Measurements from ENCODE around the gene THAP3.
"Not testable (repeated sequence)": the region's sequence is repeated elsewhere in the genome, so short reads cannot be mapped to it uniquely, and the experiment has no call there.

The THAP3 gene

DNA sequence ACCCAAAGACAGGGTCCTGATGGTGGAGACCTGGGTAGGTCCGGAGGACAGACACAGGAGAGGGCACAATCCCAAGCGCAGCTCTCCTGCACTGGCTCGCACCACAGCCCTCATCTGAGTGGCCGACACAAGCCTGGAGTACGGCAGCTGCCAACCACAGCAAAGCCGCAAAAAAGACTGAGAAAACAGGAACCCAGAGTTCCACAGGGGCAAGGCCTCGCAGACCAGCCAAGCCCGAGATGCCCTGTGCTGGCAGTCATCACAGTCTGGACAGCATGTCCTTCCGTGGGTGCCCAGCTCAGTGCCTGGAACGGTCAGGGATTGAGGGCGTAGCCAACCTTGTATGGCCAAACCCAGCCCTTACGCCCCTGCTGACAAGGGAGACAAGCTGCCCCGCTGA lies 33.4 kb upstream of the THAP3 start:
- DNase-seq (ENCODE audit: low read depth in 2 of 2): no peak

DNA sequence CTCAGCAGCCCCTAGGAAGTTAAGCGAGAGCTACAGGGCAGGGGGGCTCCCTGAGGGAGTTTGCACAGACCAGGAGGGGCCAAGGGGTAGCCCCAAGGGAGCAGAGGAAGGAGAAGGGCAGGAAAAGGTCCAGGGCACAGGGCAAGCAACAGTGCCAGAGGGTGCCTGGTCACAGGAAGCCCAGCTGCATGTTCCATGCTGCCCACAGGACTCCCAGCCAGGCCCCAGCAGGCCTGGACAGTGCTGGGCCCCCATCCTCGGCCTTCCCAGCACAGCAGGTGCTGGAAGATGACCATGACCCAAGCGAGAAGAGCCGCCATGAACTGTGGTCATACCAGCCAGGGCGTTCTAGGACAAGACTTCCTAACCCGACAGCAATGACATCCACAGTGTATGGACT lies 33.0 kb upstream of the THAP3 start:
- no peak for DNase-seq (ENCODE audit: low read depth in 2 of 2)

DNA sequence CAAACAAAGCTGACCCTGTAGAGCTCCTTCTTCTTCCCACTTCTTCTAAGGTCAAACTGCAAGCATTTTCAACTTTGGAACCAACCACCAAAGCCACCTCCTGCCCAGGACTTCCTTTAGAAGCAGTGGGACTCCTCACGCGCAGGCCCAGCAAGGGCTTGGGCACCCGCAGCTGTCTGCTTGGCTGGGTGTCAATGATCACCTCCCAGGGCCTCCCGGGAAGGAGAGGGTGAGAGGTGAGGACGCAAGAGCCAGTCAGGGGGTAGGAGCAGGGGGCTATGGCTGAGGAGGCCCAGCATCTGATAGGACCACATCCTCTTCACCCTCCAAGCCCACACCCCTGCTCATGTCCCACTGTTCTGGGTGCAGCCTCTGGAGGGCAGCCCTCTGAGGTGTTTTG lies 32.2 kb upstream of the THAP3 start:
- no peak for DNase-seq (ENCODE audit: low read depth in 2 of 2)

DNA sequence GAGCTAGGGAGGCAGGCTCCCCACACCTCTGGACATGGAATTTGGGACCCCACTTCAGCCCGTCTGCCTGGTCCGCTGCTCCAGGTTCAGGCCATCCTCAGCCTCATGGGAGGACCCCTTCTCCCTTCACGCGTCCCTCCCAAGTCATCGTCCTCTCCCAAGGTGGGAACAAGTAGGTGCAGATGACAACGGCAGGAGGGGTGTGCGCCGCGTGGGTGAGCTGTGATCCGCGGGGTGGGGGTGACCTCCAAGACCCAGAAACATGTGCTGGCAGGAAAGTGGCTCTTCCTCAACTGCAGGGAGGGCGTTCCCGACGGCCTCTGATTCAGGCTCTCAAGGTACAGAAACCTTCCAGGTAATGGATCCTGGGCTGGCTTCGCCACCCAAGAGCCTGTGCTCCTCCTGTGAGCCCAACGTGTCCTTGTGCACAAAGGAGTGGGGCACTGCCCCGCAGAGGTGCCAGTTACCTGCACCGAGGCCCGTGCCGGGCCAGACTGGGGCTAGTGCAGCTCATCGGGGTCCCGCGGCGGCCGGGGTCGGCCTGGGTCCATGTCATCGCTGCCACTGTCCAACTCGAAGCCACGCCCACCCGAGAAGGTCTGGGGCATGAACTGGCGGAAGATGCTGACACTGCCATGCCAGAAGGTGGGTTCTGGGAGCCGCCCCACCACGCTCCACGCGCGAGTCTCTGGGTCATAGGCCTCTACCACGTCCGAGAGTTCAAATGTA lies 31.6 kb upstream of the THAP3 start:
- DNase-seq (ENCODE audit: low read depth in 2 of 2): no peak

DNA sequence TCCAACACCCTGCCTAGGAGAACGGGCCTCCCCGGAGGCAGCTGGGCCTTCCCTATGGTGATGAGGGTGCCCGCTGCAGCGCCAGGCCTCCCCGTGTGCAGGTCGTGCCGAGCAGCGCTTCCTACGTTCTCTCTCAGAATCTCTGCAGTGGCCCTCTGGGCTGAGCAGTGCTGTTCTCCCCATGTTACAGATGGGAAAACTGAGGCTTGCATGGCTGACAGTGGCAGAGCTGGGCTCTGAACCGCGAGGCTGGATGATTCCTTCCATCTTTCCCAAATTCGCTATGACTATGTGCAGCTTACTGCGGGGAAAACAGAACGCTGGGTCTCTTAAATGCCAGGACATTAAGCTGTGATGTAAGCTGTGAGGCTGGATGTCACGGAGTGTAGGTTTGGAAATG lies 30.9 kb upstream of the THAP3 start:
- no peak for DNase-seq (ENCODE audit: low read depth in 2 of 2)

DNA sequence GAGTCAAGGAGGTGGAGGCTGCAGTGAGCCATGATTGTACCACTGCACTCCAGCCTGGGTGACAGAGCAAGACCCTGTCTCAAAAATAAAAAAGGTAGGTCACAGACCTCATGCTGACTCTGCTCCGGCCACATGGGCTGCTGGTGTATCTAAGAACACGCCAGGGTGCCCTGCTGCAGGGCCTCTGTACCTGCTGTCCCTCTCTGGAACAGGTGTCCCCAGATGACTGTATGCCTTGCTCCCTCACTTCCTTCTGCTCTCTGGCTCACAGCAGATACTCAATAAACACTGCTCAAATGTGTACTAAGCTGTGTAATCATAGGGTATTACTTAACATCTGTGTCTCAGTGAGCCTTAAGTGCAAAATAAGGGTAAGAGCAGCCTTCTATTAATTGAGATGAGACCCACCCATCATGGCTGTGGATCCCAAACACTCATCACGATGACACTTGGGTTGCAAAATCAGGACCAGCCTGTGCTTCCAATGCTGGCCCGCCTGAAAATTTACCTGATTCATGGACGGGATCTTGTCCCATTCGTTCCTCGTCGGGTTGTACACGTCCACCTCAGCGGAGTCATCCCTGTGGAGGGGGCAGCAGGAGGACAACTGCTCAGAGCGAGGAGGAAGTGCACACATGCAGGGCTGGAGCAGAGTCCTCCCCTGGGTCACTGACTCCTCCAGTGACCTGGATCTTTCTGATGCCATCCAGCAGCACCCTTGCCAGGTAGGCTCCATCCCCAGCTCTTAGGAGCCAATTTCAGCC lies 29.5 kb upstream of the THAP3 start:
- DNase-seq (ENCODE audit: low read depth in 2 of 2): no peak

DNA sequence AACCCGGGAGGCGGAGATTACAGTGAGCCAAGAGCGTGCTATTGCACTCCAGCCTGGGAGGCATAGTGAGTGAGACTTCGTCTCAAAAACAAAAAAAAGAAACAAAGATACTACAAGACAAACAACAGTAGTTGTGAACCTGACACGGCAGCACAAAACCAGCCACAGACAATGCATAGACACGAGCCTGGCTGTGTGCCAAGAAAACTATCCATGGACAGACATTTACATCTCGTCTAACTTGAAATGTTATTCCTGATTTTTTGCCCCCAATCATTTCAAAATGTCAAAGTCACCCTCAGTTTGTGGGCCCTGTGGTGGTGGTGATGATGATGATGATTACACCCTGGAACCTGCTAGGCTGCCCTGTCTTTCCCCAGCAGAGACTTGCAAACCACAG lies 28.3 kb upstream of the THAP3 start:
- DNase-seq (ENCODE audit: low read depth in 2 of 2): no peak

DNA sequence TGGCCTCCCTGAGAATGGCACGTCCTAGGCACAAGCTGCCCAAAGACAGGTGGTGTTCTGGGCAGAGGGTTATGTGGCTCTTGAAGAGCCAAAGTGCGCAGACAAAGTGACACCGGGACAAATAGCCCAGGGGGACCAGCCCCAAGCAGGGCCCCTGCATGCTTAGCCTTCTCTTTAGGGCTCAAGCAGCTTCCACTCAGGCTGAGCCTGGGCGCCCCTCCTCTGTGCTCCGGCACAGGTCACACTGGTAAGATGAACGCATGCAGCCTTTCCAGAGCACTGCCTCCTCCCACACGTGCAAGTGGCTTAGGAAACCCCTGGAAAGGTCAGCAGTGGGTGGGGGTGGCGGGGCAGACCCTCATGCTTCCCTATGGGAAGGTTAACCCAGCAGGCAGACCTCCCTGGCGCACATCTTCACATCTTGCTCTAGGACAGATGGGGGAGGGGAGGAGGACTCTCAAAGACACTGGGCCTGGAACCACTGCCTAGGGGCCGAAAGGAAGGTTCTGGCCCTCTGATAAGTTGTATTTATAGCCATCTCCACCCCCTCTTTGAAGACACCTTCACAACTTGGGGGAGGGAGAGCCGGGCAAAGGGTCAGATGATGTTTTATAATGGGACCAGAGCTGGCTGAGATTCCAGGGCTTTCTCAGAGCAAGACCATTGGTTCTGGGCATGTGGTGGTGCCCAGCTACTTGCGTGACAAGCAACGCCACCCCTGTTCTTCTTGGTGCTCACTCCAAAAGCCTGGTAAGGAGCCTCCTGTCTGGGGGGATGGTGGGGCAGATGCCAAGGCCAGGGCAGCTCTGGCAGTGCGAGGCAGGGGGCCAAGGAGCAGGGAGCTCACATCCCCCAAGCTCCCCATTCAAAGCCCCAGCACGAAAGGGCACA lies 27.5 kb upstream of the THAP3 start:
- DNase-seq (ENCODE audit: low read depth in 2 of 2): no peak

DNA sequence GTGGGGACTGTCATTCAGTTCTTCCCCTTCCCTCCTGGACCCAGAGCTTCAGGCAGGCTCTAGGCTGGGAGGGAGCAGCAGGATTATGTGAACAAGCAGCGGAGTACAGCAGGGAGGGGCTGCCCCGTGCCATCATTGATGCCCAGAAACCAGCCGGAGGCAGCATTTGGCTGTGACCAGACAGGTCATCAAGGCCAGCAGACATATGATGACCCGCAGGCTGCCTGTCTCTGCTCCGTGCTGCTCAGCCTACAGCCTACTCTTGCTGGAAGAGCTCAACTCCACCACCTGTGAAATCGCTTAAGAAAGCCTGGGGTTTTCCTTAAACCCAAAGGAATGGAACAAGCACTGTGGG lies 26.9 kb upstream of the THAP3 start:
- no peak for DNase-seq (ENCODE audit: low read depth in 2 of 2)

DNA sequence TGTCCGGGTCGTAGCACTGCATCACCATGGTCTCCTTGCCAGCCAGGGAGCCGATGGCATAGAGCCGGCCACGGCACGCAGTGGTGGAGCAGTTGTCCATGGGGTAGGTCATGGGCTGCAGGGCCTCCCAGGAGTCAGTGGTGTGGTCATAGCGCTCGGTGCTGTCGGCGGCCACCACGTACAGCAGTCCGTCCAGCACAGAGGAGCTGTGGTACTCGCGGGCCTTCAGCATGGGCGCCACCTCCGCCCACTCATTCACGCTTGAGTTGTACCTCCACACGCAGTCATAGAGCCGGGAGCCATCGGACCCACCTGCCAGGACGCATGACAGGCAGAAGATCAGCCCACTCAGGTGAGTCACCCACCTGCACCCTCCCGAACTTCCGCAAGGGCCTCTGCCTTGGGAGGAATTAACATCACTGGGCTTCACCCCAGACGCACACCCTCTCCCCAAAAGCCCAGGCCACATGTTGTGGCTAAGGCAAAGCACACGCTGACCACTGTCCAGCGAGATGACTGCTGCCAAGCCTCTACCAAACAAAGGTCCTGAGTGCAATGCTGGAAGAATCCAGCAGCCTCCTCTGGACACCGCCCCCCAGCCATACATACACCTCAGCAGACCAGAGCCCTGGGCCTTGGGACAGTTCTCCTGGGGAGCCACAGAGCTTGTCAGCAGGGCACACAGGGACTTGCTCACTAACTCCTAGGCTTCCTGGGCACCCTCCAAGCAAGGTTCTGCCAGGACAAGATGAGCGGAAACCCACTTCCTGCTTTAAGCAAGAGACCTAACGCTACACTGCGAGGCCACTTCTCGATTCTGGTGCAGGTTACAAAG lies 25.3 kb upstream of the THAP3 start:
- DNase-seq (ENCODE audit: low read depth in 2 of 2): peak; percentile 38 to 55

DNA sequence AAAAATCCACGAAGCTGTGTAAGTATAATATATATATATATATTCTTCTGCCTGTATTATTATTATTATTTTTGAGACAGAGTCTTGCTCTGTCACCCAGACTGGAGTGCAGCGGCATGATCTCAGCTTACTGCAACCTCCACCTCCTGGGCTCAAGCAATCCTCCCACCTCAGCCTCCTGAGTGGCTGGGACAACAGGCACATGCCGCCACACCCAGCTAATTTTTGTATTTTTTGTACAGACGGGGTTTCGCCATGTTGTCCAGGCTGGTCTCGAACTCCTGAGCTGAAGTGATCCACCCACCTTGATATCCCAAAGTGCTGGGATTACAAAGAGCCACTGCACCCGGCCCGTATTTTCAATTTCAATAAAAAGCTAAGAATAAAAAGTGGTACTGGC lies 24.7 kb upstream of the THAP3 start:
- DNase-seq (ENCODE audit: low read depth in 2 of 2): not testable (repeated sequence)

DNA sequence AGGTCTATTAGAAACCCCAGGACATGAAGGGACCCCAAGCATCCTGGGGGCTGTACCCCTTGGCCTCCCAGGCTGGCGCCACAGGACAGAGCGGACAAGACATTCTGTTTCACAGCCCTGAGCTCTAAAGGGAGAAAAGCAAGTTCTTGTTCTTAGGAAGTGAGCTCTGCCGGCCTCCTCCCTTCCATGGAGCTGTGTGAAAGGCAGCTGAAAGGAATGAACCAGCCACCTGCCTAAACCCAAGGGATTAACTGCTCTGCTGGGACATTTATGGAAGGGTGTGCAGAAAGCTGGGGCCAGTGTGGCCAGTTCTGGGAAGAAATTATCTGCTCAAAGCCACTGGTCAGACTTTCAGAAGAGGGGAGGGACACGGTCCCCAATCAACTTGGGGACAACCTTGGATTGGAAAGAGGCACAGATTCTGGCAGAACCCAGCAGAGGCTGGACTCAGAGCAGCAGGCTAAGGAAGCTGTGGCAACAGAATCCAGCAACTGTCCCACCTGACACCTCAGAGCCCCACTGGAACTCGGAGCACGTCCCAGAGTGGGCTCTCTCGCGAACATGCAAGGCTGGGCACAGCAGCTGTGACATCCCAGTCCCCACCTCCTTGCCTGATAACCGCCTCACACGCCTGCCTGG lies 24.1 kb upstream of the THAP3 start:
- DNase-seq (ENCODE audit: low read depth in 2 of 2): no peak

DNA sequence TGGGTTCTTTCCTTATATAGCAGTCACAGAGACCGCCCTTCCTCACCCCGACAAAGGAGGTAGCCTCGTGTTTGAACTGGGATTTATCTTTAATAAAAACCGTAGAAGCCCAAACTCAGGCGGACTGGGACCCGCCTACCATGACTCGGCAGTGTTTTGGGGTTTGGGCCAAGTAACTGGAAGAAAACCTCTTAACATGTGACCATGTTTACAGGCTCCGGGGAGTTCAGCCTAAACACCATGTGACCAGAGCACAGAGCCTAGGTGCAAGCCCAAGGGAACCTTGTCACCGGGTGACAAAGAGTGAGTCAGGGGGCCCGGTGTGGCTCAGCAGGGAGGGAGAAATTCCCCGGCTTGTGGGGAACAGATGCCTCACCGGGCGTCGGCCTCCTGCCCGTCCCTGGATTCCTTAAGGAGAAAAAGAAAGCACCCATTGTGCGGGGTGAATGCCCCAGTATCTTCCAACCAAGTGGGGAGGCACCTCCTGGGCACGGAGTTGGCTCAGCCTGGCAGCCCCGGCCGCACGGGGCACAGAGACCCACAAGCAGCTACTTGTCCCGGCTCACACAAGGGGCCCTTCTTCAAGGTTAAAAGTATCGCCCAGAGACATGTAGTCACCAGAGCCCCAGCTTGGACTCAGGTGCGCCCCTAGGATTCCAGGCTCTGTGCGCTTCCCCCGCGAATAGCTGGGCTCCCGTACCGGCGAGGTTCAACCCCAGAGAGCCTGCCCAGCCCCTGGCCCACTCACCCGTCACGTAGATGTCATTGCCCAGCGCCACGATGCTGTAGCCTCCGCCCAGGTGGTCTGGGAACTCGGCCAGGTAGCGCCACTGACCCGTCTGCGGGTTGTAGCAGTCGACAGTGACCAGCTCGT lies 23.4 kb upstream of the THAP3 start:
- peak; percentile 63 to 65 for DNase-seq (ENCODE audit: low read depth in 2 of 2)

DNA sequence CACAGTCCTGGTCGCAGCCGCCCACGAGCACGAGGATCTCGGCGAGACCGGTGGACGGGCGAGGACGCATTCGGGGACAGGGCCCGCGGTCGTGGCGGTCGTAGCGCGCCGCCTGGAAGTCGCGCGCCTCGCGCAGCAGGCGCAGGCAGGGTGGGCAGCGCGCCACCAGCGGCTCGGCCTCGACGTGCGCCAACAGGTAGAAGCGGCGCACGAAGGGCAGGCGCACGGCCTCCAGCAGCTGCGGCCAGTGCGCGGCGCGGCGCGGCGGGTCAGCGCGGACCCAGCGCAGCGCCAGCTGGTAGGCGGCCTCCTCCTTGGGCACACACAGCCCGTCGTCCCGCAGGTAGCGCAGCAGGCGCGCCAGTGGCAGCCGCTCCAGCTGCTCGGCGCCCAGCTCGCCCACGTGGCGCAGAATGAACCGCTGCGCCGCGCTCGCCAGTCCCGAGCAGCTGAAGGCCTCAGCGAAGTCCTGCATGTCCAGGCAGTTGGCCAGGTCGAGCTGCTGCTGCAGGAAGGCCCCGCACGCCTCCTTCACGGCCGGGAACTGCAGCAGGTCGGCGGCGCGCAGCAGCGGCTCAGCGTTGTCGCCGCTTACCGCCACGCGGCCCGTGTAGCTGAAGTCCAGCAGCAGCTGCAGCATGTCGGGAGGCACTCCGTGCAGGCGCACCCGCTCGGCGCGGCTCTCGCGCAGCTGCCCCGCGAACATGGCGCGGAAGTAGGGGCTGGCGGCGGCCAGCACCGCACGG lies 22.6 kb upstream of the THAP3 start:
- DNase-seq (ENCODE audit: low read depth in 2 of 2): no peak

DNA sequence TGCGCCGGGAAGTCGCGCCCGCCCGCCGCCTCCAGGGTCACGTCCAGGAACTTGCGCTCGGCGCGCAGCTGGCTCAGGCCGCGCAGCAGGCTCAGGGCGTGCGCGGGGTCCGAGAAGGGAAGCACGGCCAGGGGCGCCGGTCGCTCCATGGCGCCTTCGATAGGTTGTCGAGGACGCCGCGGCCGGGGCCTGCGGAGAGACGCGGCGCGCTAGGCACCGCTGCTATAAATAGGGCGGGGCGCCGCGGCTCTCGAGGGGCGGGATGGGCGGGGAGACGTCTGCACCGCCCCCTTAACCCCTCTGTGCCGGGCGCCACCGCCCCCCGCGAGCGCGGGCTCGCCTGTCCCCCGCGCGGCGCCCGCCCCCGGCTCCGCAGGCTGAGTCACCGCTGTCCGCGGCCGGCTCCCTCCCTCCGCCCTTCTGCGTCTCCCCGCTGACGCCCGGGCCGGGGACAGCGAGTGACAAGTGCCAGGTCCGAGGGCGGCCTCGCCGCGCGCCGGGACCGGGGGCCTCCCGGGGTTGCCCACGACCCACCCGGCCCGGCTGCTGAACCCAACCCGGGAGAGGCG lies 21.9 kb upstream of the THAP3 start, which contains the start of gene KLHL21:
TSS of gene KLHL21 (minus strand) at position 201 of the 569 bp plus-strand sequence. CDS start at position 149, 52 bp downstream.
- DNase-seq (ENCODE audit: low read depth in 2 of 2): peak; percentile 80 to 85

DNA sequence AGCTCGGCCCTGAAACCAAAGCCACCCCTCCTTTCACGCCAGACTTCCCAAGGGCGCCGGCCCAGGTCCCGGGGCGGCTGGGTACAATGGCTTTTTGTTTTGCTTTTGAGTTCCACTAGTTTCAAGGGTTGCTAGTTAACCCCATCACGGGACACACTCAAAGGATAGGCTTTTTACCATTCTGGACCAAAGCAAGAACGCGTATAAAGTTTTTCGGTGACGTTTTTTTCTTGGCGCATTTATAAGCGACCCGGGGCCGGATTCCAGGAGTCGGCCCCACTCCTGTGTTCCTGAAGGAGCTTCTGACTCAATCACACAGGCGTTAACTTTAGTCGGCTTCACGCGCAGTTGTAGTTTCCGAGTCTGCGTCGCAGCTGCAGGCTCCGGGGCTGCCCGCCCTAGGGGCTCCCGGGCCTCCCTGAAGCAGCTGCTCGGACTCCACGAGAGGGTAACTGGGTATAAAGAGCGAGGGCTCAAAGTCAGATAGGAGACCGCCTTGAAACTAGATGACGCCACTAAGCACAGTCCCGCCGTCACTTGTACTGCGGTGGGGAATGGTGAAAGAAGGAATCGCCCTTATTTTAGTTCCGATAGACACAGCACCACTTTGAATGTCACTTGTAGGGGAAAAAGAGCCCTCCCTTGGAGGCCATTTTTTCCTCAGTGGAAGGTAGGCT lies 21.3 kb upstream of the THAP3 start:
- peak in 1 of 2 donors; percentile 42 for DNase-seq (ENCODE audit: low read depth in 2 of 2)

DNA sequence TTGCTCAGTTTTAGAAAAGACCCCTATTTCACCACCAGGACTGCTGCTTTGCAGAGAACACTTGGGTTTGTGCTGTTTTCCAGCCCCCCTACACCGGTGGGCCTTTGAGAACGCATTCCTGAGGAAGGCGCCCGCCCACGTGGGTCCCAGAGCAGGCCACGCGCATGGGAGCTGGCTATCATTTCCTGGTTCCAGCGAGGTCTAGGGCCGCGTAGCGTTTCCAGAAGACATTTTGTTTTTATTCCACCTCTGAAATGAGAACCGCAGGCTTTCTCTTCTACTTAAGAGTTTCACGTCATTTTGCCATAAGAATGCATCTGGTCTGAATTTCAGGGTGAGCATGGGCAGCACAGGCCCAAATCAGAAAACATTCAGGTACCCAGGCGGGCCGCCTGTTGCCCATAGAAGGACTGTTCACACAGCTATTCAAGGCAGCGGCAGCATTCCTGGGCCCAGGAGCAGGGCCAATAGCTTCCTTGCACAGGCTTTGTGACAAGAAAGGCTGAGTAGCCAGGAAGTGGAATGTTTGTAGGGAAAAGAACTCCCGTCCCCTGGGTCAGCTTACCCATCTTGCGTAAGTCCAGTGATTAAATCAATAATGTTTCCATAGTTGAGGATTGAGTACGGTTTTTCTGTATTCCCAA lies 20.6 kb upstream of the THAP3 start:
- no peak for DNase-seq (ENCODE audit: low read depth in 2 of 2)

Data from stimulated activated CD4-positive, alpha-beta T cell treated with anti-CD3 and anti-CD28 coated beads, Interleukin-1b, Interleukin-23, amount 100 ng/mL, for 4 hours (primary cell).